Immature natural killer cell (primary cell): ENCODE data around the gene GRIK1. TPM values are rescaled to one million over a fixed set of nuclear protein-coding genes. Genes with fewer than 3 reads are reported as not detected.

ENCODE experiments used
- DNase-seq, 3 donors: peaks; one replicate each; pipeline ENCODE4 v3.0.0; 2022; ENCODE audit warnings: mixed read lengths in 1 of 3
- H3K27ac Mint-ChIP-seq, 6 donors: one replicate each; pipeline ENCODE4 v1.8.0; 2020; ENCODE audit warnings: mixed read lengths in 6 of 6, mild to moderate bottlenecking in 5 of 6, inconsistent platforms in 4 of 6, moderate library complexity in 3 of 6
- H3K27me3 Mint-ChIP-seq, 3 donors: one replicate each; pipeline ENCODE4 v1.8.0; 2020 to 2021; ENCODE audit warnings: low read depth in 3 of 3, mild to moderate bottlenecking in 3 of 3, mixed read lengths in 3 of 3, moderate library complexity in 3 of 3, inconsistent platforms in 1 of 3
- H3K36me3 Mint-ChIP-seq, 3 donors: one replicate each; pipeline ENCODE4 v1.8.0; 2020; ENCODE audit warnings: mixed read lengths in 3 of 3, inconsistent platforms in 2 of 3, mild to moderate bottlenecking in 2 of 3
- H3K4me1 Mint-ChIP-seq, 2 donors: one replicate each; pipeline ENCODE4 v1.8.0; 2020; ENCODE audit warnings: inconsistent platforms in 2 of 2, mild to moderate bottlenecking in 2 of 2, mixed read lengths in 2 of 2, moderate library complexity in 1 of 2
- H3K4me3 Mint-ChIP-seq, 5 donors: one replicate each; pipeline ENCODE4 v1.8.0; 2020; ENCODE audit warnings: mild to moderate bottlenecking in 5 of 5, mixed read lengths in 5 of 5, inconsistent platforms in 3 of 5, moderate library complexity in 3 of 5
- H3K9me3 Mint-ChIP-seq, 6 donors: one replicate each; pipeline ENCODE4 v1.8.0; 2020; ENCODE audit warnings: mild to moderate bottlenecking in 6 of 6, mixed read lengths in 6 of 6, inconsistent platforms in 4 of 6, moderate library complexity in 3 of 6
- polyA plus RNA-seq, 3 donors: library from polyadenylated mRNA; unstranded; fragments of 300-500 nt; fragmentation: Illumina TruSeq; gene quantifications; one replicate each; pipeline ENCODE4 v1.2.3, GENCODE V29; 2021

Gene GRIK1
- polyA plus RNA-seq, 3 donors from 2014 or later, result not detected

DNA sequence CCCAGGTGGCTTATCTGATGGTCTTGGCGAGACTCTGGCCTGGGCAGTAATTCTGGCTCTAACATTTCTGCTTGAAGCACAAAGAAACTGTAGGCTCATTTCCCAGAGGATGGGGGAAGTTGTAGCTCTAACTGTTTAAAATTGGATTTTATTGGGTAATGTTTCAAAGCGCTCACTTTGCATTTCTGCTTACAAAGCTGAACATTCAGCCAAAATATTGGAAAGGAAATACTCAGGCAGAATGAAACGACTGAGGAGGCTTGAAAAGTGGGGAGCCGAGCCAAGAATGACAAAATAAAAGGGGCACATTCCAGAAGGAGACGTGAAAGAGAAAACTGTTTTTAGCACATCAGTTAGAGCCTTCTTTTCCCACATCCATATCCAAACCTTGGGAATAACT, 202.6 kb downstream of the GRIK1 start:
- Mint-ChIP-seq H3K4me1 (no peaks in the 10 kb centered on the region), H3K27ac (no peak overlapping the region), H3K4me3 (no peak overlapping the region), H3K27me3 (peaks cover 0 to 3% (median 0%) of the 10 kb centered on the region in 3 donors), H3K9me3 (peaks cover 3 to 10% (median 6%) of the 10 kb centered on the region in 6 donors), H3K36me3 (peaks cover 0 to 4% (median 0%) of the 10 kb centered on the region in 3 donors)
- DNase-seq, result no peak

DNA sequence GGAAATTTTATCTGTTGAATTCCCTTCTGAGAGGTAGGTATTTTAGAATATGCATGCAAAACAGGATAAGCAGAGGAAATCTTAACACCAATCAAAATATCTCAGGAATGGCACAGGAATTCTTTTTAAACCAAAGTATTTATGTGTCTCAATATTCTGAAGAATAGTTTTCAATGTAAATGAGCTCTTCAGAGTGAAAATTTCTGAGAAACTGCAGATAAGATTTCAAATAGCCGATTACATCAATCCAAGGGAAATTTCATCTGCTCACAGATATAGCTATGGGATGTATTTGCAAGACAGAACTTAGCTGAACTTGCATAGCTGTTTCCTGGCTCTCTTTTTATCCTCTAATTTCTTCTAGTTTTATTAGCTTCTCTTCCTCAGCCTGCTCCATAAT, 209.5 kb downstream of the GRIK1 start:
- Mint-ChIP-seq H3K4me1 (no peaks in the 10 kb centered on the region), H3K27ac (no peak overlapping the region)

DNA sequence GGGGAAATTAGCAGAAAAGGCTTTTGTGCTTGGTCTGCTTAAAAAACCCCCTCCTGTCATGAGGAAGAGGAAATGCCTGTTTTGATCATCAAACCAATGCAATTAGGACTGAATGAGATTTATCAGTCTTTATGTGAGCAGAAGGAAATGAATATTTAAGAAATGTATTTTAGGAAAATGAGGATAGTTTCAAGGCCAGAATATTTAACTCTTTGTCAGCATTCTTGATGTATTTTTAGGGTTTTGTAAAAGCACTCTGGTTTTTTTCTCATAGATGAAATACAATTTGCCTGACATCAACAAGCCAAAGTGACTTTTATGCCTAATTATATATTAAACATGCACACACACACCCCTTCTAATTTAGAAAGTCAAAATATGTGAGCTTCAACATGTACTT, 213.8 kb downstream of the GRIK1 start:
- no peak for DNase-seq
- no peak overlapping the region for H3K27ac Mint-ChIP-seq
- peaks cover 0 to 4% (median 2%) of the 10 kb centered on the region in 3 donors for H3K27me3 Mint-ChIP-seq
- H3K4me3 Mint-ChIP-seq, result no peak overlapping the region
- H3K9me3 Mint-ChIP-seq, result peaks cover 0 to 15% (median 5%) of the 10 kb centered on the region in 6 donors
- H3K4me1 Mint-ChIP-seq, result no peaks in the 10 kb centered on the region
- H3K36me3 Mint-ChIP-seq, result peaks cover 0 to 3% (median 0%) of the 10 kb centered on the region in 3 donors

More for the DNA sequence above, 209.5 kb downstream of the GRIK1 start:
- Mint-ChIP-seq H3K36me3 (peaks cover 0 to 7% (median 0%) of the 10 kb centered on the region in 3 donors), H3K9me3 (peaks cover 0 to 28% (median 9%) of the 10 kb centered on the region in 6 donors), H3K27me3 (peaks cover 0 to 2% (median 2%) of the 10 kb centered on the region in 3 donors), H3K4me3 (no peak overlapping the region)
- no peak for DNase-seq

- no peaks in the 10 kb centered on the region for H3K4me1 Mint-ChIP-seq
- DNase-seq, result no peak
- no peak overlapping the region for H3K27ac Mint-ChIP-seq
- peaks cover 0 to 2% (median 2%) of the 10 kb centered on the region in 3 donors for H3K27me3 Mint-ChIP-seq
- H3K36me3 Mint-ChIP-seq, result no peaks in the 10 kb centered on the region
- no peak overlapping the region for H3K4me3 Mint-ChIP-seq
- peaks cover 0 to 22% (median 4%) of the 10 kb centered on the region in 6 donors for H3K9me3 Mint-ChIP-seq
Observed at GRCh38 chr21:29725025-29725736, 214.6 kb downstream of the GRIK1 start.

DNA sequence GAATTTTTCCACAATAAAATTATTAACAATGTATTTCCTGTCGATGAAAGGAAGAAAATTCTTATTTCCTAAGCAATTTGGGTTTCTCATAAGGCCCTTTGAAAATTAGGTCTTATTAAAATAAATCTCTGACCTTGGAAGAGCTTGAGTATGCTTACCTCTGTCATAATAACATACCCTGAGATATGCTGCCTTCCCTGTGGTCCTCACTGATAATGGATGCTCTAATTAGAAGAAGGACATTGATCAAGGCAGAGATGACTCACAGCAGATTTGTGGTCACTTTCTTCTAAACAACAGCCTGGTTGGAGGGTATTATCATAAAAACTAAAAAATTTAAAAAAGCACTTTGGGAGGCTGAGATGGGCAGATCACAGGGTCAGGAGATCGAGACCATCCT, 217.8 kb downstream of the GRIK1 start:
- H3K4me1 Mint-ChIP-seq, result no peaks in the 10 kb centered on the region
- no peak overlapping the region for H3K27ac Mint-ChIP-seq
- H3K27me3 Mint-ChIP-seq, result peaks cover 0 to 2% (median 2%) of the 10 kb centered on the region in 3 donors
- DNase-seq, result no peak
- no peaks in the 10 kb centered on the region for H3K36me3 Mint-ChIP-seq
- peaks cover 0 to 20% (median 0%) of the 10 kb centered on the region in 6 donors for H3K9me3 Mint-ChIP-seq
- H3K4me3 Mint-ChIP-seq, result no peak overlapping the region

- Mint-ChIP-seq H3K4me1 (no peaks in the 10 kb centered on the region), H3K36me3 (no peaks in the 10 kb centered on the region), H3K27ac (no peak overlapping the region), H3K27me3 (peaks cover 0 to 2% (median 2%) of the 10 kb centered on the region in 3 donors), H3K9me3 (peaks cover 0 to 24% (median 2%) of the 10 kb centered on the region in 6 donors), H3K4me3 (no peak overlapping the region)
- no peak for DNase-seq
Observed at GRCh38 chr21:29721221-29721620, 218.6 kb downstream of the GRIK1 start.

GRCh38 chr21:29719521-29719920, 220.3 kb downstream of the GRIK1 start:
- Mint-ChIP-seq H3K4me3 (no peak overlapping the region), H3K27me3 (peaks cover 0 to 2% (median 2%) of the 10 kb centered on the region in 3 donors), H3K9me3 (peaks cover 0 to 26% (median 2%) of the 10 kb centered on the region in 6 donors), H3K36me3 (no peaks in the 10 kb centered on the region), H3K27ac (no peak overlapping the region), H3K4me1 (no peaks in the 10 kb centered on the region)
- no peak for DNase-seq

DNA sequence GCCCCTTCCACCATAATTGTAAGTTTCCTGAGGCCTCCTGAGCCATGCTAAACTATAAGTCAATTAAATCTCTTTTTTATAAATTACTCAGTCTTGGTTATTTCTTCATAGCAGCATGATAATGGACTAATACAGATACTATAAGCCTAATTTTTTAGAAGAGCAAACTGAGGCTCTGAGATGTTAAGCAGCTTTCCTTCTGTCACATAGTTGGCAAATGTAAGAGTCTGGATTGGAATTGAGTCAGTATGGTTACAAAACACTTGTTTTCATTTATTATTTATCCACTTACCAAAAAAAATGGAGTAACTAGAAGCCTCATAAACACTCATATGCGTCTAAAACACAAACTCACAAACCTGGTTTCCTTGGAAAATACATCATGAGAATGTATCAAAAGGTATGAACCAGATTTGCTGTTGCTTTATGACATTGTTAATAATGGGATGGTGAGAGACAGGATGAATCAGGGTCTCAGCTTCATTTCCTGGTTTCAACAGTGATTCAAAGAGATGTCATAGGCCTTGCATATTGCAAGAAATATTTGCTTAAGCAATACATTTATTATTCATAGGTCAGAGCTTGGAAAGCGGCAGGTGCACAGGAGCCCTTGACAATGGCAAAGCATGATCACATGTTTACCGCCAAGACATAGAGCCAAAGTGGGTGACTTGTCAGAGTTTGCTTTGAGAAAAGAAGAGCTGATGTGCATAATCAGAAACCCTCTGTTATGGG, 221.5 kb downstream of the GRIK1 start:
- peaks cover 0 to 26% (median 0%) of the 10 kb centered on the region in 6 donors for H3K9me3 Mint-ChIP-seq
- H3K4me1 Mint-ChIP-seq, result no peaks in the 10 kb centered on the region
- peaks cover 0 to 2% (median 2%) of the 10 kb centered on the region in 3 donors for H3K27me3 Mint-ChIP-seq
- H3K4me3 Mint-ChIP-seq, result no peak overlapping the region
- no peak for DNase-seq
- H3K27ac Mint-ChIP-seq, result no peak overlapping the region
- no peaks in the 10 kb centered on the region for H3K36me3 Mint-ChIP-seq

DNA sequence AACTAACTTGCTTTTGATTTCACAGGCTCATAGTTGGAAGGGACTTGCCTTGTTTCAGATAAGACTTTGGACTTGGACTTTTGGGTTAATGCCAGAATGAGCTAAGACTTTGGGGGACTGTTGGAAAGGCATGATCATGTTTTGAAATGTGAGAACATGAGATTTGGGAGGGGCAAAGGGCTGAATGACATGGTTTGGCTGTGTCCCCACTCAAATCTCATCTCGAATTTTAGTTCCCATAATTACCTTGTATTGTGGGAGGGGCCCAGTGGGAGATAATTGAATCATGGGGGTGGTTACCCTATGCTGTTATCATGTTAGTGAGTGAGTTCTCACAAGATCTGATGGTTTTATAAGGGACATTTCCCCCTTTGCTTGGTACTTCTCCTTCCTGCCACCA, 222.1 kb downstream of the GRIK1 start:
- Mint-ChIP-seq H3K27me3 (peaks cover 0 to 2% (median 2%) of the 10 kb centered on the region in 3 donors), H3K36me3 (no peaks in the 10 kb centered on the region), H3K4me3 (no peak overlapping the region), H3K27ac (no peak overlapping the region), H3K9me3 (peaks cover 0 to 26% (median 2%) of the 10 kb centered on the region in 6 donors), H3K4me1 (no peaks in the 10 kb centered on the region)
- no peak for DNase-seq

- H3K36me3 Mint-ChIP-seq, result no peaks in the 10 kb centered on the region
- H3K9me3 Mint-ChIP-seq, result peaks cover 0 to 26% (median 2%) of the 10 kb centered on the region in 6 donors
- H3K4me1 Mint-ChIP-seq, result no peaks in the 10 kb centered on the region
- peaks cover 0 to 2% (median 2%) of the 10 kb centered on the region in 3 donors for H3K27me3 Mint-ChIP-seq
- no peak overlapping the region for H3K27ac Mint-ChIP-seq
- DNase-seq, result no peak
- no peak overlapping the region for H3K4me3 Mint-ChIP-seq
Observed at GRCh38 chr21:29716753-29717152, 223.0 kb downstream of the GRIK1 start.

- DNase-seq, result no peak
- Mint-ChIP-seq H3K27ac (no peak overlapping the region), H3K9me3 (peaks cover 0 to 16% (median 2%) of the 10 kb centered on the region in 6 donors), H3K4me3 (no peak overlapping the region), H3K27me3 (peaks cover 0 to 2% (median 0%) of the 10 kb centered on the region in 3 donors), H3K4me1 (no peaks in the 10 kb centered on the region), H3K36me3 (no peaks in the 10 kb centered on the region)
Observed at GRCh38 chr21:29715089-29715488, 224.7 kb downstream of the GRIK1 start.

DNA sequence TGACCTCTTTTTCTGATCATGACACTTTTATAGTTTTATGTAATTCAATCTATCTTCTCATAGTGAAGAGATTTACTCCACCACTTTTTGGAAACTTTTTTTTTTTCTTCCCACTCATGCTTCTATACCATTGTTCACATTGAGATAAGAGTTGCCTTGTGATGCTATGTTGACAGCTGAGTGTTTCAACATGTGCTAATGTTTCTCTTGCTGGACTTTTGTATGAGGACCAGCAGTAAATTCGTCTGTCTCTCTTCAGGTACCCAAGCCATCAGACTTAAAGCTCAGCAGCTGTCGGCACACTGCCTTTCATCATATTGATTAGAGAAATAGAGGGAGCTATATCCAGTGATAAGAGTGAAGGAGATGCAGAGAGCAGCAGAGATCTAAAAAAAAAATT, 227.0 kb downstream of the GRIK1 start:
- Mint-ChIP-seq H3K4me3 (no peak overlapping the region), H3K36me3 (no peaks in the 10 kb centered on the region), H3K4me1 (no peaks in the 10 kb centered on the region), H3K9me3 (peaks cover 0 to 11% (median 2%) of the 10 kb centered on the region in 6 donors), H3K27me3 (peaks cover 0 to 2% (median 0%) of the 10 kb centered on the region in 3 donors), H3K27ac (no peak overlapping the region)
- DNase-seq, result no peak

DNA sequence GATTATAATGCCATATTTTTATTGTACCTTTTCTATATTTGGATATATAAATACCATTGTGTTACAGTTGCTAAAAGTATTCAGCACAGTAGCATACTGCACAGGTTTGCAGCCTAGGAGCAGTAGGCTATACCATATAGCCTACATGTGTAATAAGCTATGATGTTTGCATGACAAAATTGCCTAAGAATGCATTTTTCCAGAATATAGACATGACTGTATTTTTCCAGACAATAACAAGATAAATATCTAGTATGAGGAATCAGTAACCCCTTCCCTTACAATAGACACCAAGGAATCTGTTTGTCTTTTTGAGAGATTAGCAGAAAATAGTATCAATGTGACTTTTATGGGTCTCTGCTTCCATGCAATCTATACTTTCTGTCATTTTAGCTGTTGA, 228.6 kb downstream of the GRIK1 start:
- Mint-ChIP-seq H3K27me3 (peaks cover 0 to 2% (median 0%) of the 10 kb centered on the region in 3 donors), H3K27ac (no peak overlapping the region), H3K36me3 (no peaks in the 10 kb centered on the region), H3K9me3 (peaks cover 0 to 8% (median 3%) of the 10 kb centered on the region in 6 donors), H3K4me3 (no peak overlapping the region), H3K4me1 (no peaks in the 10 kb centered on the region)
- DNase-seq, result no peak

DNA sequence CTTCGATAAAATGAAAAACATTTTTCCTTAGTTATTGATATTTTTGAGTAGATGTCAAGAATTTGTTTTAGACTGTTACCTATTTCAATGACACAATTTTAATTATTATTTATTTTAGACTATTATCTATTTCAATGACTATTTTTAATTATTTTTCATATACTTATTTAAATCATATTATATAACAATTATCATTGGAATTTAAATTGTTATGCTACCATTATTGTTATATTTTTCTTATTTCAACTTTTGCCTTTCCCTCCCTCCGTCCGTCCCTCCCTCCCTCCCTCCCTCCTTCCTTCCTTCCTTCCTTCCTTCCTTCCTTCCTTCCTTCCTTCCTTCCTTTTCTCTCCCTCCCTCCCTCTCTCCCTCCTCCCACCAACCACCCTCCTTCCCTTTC, 229.3 kb downstream of the GRIK1 start:
- DNase-seq, result no peak
- peaks cover 0 to 2% (median 0%) of the 10 kb centered on the region in 3 donors for H3K27me3 Mint-ChIP-seq
- no peak overlapping the region for H3K27ac Mint-ChIP-seq
- no peak overlapping the region for H3K4me3 Mint-ChIP-seq
- H3K36me3 Mint-ChIP-seq, result no peaks in the 10 kb centered on the region
- H3K4me1 Mint-ChIP-seq, result no peaks in the 10 kb centered on the region
- peaks cover 0 to 6% (median 2%) of the 10 kb centered on the region in 6 donors for H3K9me3 Mint-ChIP-seq
